H9 (cell line): ENCODE results near the gene CCDC185. TPM values are rescaled to one million over a fixed set of nuclear protein-coding genes. Genes with fewer than 3 reads are reported as not detected.

Experiments
- DNase-seq: peaks from one replicate; pipeline ENCODE4 v3.0.0-alpha.2; 2017
- H2AFZ ChIP-seq: one replicate; pipeline ENCODE4 v1.6.1; 2013; ENCODE audit warnings: mild to moderate bottlenecking, low read length, control low read depth, moderate library complexity
- H2AK5ac ChIP-seq: 2 replicates; pipeline ENCODE4 v1.6.1; 2013; ENCODE audit warnings: low read length, control low read depth, mixed read lengths; ENCODE audit not compliant: insufficient read length
- H2BK120ac ChIP-seq: one replicate; pipeline ENCODE4 v1.6.1; 2013; ENCODE audit warnings: low read depth, mild to moderate bottlenecking, low read length, control low read depth, inconsistent platforms; ENCODE audit not compliant: poor library complexity, severe bottlenecking
- H2BK12ac ChIP-seq: 2 replicates; pipeline ENCODE4 v1.6.1; 2013; ENCODE audit warnings: low read length, control low read depth, mixed read lengths, low read depth; ENCODE audit not compliant: insufficient read length
- H2BK15ac ChIP-seq: 2 replicates; pipeline ENCODE4 v1.6.1; 2013; ENCODE audit warnings: low read depth, low read length, control low read depth
- H2BK20ac ChIP-seq: one replicate; pipeline ENCODE4 v1.6.1; 2013; ENCODE audit warnings: low read depth, mild to moderate bottlenecking, low read length, control low read depth, inconsistent platforms; ENCODE audit not compliant: poor library complexity, severe bottlenecking
- H2BK5ac ChIP-seq: 2 replicates; pipeline ENCODE4 v1.6.1; 2013; ENCODE audit warnings: low read length, control low read depth, mixed read lengths; ENCODE audit not compliant: insufficient read length
- H3K14ac ChIP-seq: 2 replicates; pipeline ENCODE4 v1.6.1; 2013; ENCODE audit warnings: low read length, control low read depth; ENCODE audit not compliant: insufficient read depth
- H3K18ac ChIP-seq: 2 replicates; pipeline ENCODE4 v1.6.1; 2013; ENCODE audit warnings: low read depth, mild to moderate bottlenecking, mixed read lengths, low read length, control low read depth; ENCODE audit not compliant: insufficient read length
- H3K23ac ChIP-seq: 2 replicates; pipeline ENCODE4 v1.6.1; 2013; ENCODE audit warnings: low read length, control low read depth, mixed read lengths, low read depth; ENCODE audit not compliant: insufficient read length
- H3K23me2 ChIP-seq: 2 replicates; pipeline ENCODE4 v1.6.1; 2013; ENCODE audit warnings: low read depth, mild to moderate bottlenecking, mixed read lengths, low read length, control low read depth; ENCODE audit not compliant: insufficient read length, poor library complexity, severe bottlenecking
- H3K27ac ChIP-seq: 2 replicates; pipeline ENCODE4 v1.5.1; 2013; ENCODE audit warnings: low read length, control low read depth, mixed read lengths, low read depth; ENCODE audit not compliant: insufficient read length
- H3K27me3 ChIP-seq: 2 replicates; pipeline ENCODE4 v1.6.1; 2013; ENCODE audit warnings: low read length, control low read depth, inconsistent platforms; ENCODE audit not compliant: insufficient read depth
- H3K4ac ChIP-seq: 2 replicates; pipeline ENCODE4 v1.6.1; 2013; ENCODE audit warnings: low read depth, mild to moderate bottlenecking, control low read depth, inconsistent platforms, low read length, moderate library complexity
- H3K4me1 ChIP-seq: 2 replicates; pipeline ENCODE4 v1.6.1; 2013; ENCODE audit warnings: low read length, control low read depth, inconsistent platforms; ENCODE audit not compliant: insufficient read depth
- H3K4me2 ChIP-seq: 2 replicates; pipeline ENCODE4 v1.6.1; 2013; ENCODE audit warnings: low read length, control low read depth, mixed read lengths; ENCODE audit not compliant: insufficient read length, insufficient read depth
- H3K56ac ChIP-seq: 2 replicates; pipeline ENCODE4 v1.6.1; 2013; ENCODE audit warnings: low read depth, mild to moderate bottlenecking, mixed read lengths, low read length, control low read depth; ENCODE audit not compliant: insufficient read length
- H3K79me1 ChIP-seq: 2 replicates; pipeline ENCODE4 v1.6.1; 2013; ENCODE audit warnings: low read depth, mild to moderate bottlenecking, moderate library complexity, low read length, control low read depth, inconsistent platforms; ENCODE audit not compliant: insufficient read depth, poor library complexity, severe bottlenecking
- H3K79me2 ChIP-seq: 2 replicates; pipeline ENCODE4 v1.6.1; 2013; ENCODE audit warnings: low read length, control low read depth, inconsistent platforms; ENCODE audit not compliant: insufficient read depth
- H3K9ac ChIP-seq: 2 replicates; pipeline ENCODE4 v1.6.1; 2013; ENCODE audit warnings: low read length, control low read depth, mixed read lengths; ENCODE audit not compliant: insufficient read length; ENCODE audit errors: extremely low read depth
- H3K9me3 ChIP-seq: one replicate; pipeline ENCODE4 v1.6.1; 2013; ENCODE audit warnings: low read depth, low read length, inconsistent platforms; ENCODE audit not compliant: control insufficient read depth
- H3T11ph ChIP-seq: one replicate; pipeline ENCODE4 v1.6.1; 2013; ENCODE audit warnings: mild to moderate bottlenecking, low read length, control low read depth, inconsistent platforms
- H4K20me1 ChIP-seq: one replicate; pipeline ENCODE4 v1.6.1; 2013; ENCODE audit not compliant: control insufficient read depth, insufficient read length, insufficient read depth
- H4K5ac ChIP-seq: 2 replicates; pipeline ENCODE4 v1.6.1; 2013; ENCODE audit warnings: low read depth, mild to moderate bottlenecking, mixed read lengths, low read length, control low read depth; ENCODE audit not compliant: insufficient read length
- H4K8ac ChIP-seq: replicated peaks from 2 replicates; pipeline ENCODE4 v1.6.1; 2013; ENCODE audit warnings: low read length, control low read depth, mixed read lengths, low read depth; ENCODE audit not compliant: insufficient read length
- H4K91ac ChIP-seq: 2 replicates; pipeline ENCODE4 v1.6.1; 2013; ENCODE audit warnings: low read depth, mild to moderate bottlenecking, moderate library complexity, mixed read lengths, low read length, control low read depth; ENCODE audit not compliant: insufficient read length
- H3K27ac Mint-ChIP-seq, 3 experiments: 2 replicates in 2 of 3; 3 replicates in 1 of 3; pipeline ENCODE4 v1.8.0; 2020 to 2021; ENCODE audit warnings: mixed read lengths in 3 of 3, mild to moderate bottlenecking in 1 of 3, moderate library complexity in 1 of 3
- H3K27me3 Mint-ChIP-seq: 2 replicates; pipeline ENCODE4 v1.8.0; 2021; ENCODE audit warnings: low read depth, mild to moderate bottlenecking, moderate library complexity, mixed read lengths
- H3K36me3 Mint-ChIP-seq, 3 experiments: 2 replicates in 2 of 3; 3 replicates in 1 of 3; pipeline ENCODE4 v1.8.0; 2020 to 2021; ENCODE audit warnings: low read depth in 3 of 3, mixed read lengths in 3 of 3; ENCODE audit not compliant: insufficient read depth in 1 of 3
- H3K4me1 Mint-ChIP-seq, 2 experiments: 2 replicates each; pipeline ENCODE4 v1.8.0; 2020; ENCODE audit warnings: mixed read lengths in 2 of 2
- H3K4me3 Mint-ChIP-seq, 2 experiments: 2 replicates in 1 of 2; 3 replicates in 1 of 2; pipeline ENCODE4 v1.8.0; 2020 to 2021; ENCODE audit warnings: mild to moderate bottlenecking in 2 of 2, mixed read lengths in 2 of 2, moderate library complexity in 1 of 2
- H3K9me3 Mint-ChIP-seq, 2 experiments: 2 replicates in 1 of 2; 3 replicates in 1 of 2; pipeline ENCODE4 v1.8.0; 2020; ENCODE audit warnings: mild to moderate bottlenecking in 2 of 2, mixed read lengths in 2 of 2, moderate library complexity in 1 of 2
- WGBS: extraction: QIAGEN DNeasy Blood & Tissue Kit; methylation state at CpG from one replicate; pipeline ENCODE4 v1.1.7; 2013; ENCODE audit warnings: missing lambda C conversion rate, low lambda C conversion rate, mixed read lengths; ENCODE audit not compliant: insufficient read length; ENCODE audit errors: extremely low coverage; 5-methylcytosine and 5-hydroxymethylcytosine counted together
- total RNA-seq: library from RNA; stranded (reverse); gene quantifications from 2 replicates; pipeline ENCODE4 v1.2.1, GENCODE V29; 2021
- TF ChIP-seq, protein P1 (sequence below): fragments of 200-600 bp; sonication (generic); conservative IDR thresholded peaks from 3 replicates; pipeline ENCODE4 v1.8.0; 2021; ENCODE audit warnings: antibody characterized with exemption, mild to moderate bottlenecking

CCDC185 gene
- total RNA-seq, 1 experiment from 2014 or later: not detected

GRCh38 chr1:223353939-223354338, 39.3 kb upstream of the CCDC185 start:
- peaks cover 20% of the 10 kb centered on the region for H3K27me3 Mint-ChIP-seq
- H3K9me3 Mint-ChIP-seq: no peaks in the 10 kb centered on the region
- Histone ChIP-seq H2AK5ac (no peak overlapping the region), H4K8ac (no peak overlapping the region), H3K4me1 (no peaks in the 10 kb centered on the region), H2BK120ac (no peak overlapping the region), H3K18ac (no peak overlapping the region), H3K23me2 (no peaks in the 10 kb centered on the region), H3K79me2 (no peaks in the 10 kb centered on the region), H3K79me1 (no peaks in the 10 kb centered on the region), H3K4me2 (no peak overlapping the region), H3K23ac (no peak overlapping the region), H3K4ac (no peak overlapping the region), H3K56ac (no peak overlapping the region), H2BK15ac (no peak overlapping the region), H3T11ph (no peak overlapping the region), H3K9ac (no peak overlapping the region), H3K14ac (no peak overlapping the region), H4K91ac (no peak overlapping the region), H3K27me3 (no peaks in the 10 kb centered on the region), H4K20me1 (no peaks in the 10 kb centered on the region), H2AFZ (no peak overlapping the region), H4K5ac (no peak overlapping the region), H2BK20ac (no peak overlapping the region), H2BK12ac (no peak overlapping the region), H3K27ac (no peak overlapping the region), H3K9me3 (no peaks in the 10 kb centered on the region), H2BK5ac (no peak overlapping the region)
- peaks cover 16 to 20% of the 10 kb centered on the region in 2 experiments for H3K4me1 Mint-ChIP-seq
- no peak overlapping the region for H3K27ac Mint-ChIP-seq
- H3K36me3 Mint-ChIP-seq: no peaks in the 10 kb centered on the region
- WGBS: no CpG with 5 or more reads among the region's 6 CpGs
- H3K4me3 Mint-ChIP-seq: no peak overlapping the region
- no peak for DNase-seq
- TF ChIP-seq, protein P1, sequence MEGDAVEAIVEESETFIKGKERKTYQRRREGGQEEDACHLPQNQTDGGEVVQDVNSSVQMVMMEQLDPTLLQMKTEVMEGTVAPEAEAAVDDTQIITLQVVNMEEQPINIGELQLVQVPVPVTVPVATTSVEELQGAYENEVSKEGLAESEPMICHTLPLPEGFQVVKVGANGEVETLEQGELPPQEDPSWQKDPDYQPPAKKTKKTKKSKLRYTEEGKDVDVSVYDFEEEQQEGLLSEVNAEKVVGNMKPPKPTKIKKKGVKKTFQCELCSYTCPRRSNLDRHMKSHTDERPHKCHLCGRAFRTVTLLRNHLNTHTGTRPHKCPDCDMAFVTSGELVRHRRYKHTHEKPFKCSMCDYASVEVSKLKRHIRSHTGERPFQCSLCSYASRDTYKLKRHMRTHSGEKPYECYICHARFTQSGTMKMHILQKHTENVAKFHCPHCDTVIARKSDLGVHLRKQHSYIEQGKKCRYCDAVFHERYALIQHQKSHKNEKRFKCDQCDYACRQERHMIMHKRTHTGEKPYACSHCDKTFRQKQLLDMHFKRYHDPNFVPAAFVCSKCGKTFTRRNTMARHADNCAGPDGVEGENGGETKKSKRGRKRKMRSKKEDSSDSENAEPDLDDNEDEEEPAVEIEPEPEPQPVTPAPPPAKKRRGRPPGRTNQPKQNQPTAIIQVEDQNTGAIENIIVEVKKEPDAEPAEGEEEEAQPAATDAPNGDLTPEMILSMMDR: no peak
